ENCODE data around the gene AGAP1.

DNA sequence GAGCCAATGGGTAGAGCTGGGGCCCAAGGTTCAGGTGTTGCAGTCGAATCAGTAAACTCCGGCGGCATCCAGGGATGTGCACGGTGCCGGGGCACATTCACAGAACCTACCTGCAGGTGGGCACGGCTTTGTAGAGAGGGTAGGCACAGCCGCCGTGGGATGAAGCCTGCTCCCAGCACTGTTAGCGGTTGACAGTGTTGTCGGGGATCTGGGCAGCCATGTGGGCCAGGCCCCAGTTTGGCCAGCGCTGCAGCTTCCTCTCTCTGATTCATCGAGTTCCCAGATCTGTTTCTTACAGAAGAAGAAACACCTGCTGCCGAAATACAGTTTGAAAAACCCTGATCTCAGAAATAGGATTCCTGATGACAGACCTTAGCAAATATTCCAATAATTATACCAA lies 274.8 kb downstream of the AGAP1 start:
- TF ChIP-seq, protein P1, sequence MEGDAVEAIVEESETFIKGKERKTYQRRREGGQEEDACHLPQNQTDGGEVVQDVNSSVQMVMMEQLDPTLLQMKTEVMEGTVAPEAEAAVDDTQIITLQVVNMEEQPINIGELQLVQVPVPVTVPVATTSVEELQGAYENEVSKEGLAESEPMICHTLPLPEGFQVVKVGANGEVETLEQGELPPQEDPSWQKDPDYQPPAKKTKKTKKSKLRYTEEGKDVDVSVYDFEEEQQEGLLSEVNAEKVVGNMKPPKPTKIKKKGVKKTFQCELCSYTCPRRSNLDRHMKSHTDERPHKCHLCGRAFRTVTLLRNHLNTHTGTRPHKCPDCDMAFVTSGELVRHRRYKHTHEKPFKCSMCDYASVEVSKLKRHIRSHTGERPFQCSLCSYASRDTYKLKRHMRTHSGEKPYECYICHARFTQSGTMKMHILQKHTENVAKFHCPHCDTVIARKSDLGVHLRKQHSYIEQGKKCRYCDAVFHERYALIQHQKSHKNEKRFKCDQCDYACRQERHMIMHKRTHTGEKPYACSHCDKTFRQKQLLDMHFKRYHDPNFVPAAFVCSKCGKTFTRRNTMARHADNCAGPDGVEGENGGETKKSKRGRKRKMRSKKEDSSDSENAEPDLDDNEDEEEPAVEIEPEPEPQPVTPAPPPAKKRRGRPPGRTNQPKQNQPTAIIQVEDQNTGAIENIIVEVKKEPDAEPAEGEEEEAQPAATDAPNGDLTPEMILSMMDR (IDR thresholded peaks at IDR 0.05) = no peak
- no peak for TF ChIP-seq POLR2A (IDR thresholded peaks at IDR 0.05)
